ENCODE results near the gene EFCAB11. TPM values are rescaled to one million over a fixed set of nuclear protein-coding genes. Genes with fewer than 3 reads are reported as not detected.

EFCAB11 gene
- total and polyA plus RNA-seq, 2 of the 8 experiments (the other 6 are each of a cell fraction or from before 2014, with no cell fraction given), result 6.8 to 12.8 TPM

DNA sequence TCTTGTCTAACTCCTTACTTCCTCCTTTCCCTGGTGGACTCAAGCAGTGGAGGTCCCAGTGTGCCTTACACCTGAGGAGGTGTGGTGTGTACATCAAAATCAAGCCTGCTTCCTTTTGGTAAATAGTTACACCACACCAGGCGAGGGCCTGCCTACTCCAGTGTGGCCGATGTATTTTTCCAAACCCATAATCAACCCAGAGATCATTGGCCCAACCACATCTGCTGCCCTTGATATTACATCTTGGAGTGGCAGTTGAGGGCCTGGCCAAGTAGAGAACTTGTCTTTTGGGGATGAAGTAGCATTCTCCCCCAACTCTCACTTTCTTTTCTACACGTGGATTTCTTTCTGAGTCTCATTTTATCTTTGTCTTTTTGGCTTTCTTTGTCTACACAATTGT is 187.4 kb downstream of the EFCAB11 start:
- Histone ChIP-seq H3K4me2 (ENCODE audit: insufficient read depth in 1 of 2, low read depth in 2 of 2, low read length in 2 of 2) (no peak overlapping the region), H3K4ac (replicated peaks; ENCODE audit: insufficient read length, low read depth, low read length) (peak overlapping the region; percentile 50), H3K4me1 (replicated peaks in 1 of 4; ENCODE audit: control insufficient read depth in 3 of 4, insufficient read depth in 4 of 4, low read length in 3 of 4) (peaks cover 0 to 7% (median under 1%) of the 10 kb centered on the region in 4 experiments; a peak in 3 of 7 replicates), H2BK120ac (replicated peaks; ENCODE audit: low read depth, low read length) (peak overlapping the region; percentile 71), H2AK5ac (ENCODE audit: low read depth, low read length) (no peak overlapping the region), H2BK12ac (ENCODE audit: low read depth, low read length) (peak overlapping the region; percentile 71; the same call in 1 of the 2 replicates), H2BK20ac (ENCODE audit: low read length) (0 out of 2 replicates have a peak overlapping the region, but pooled peaks have one; percentile 29), H2BK5ac (ENCODE audit: low read depth, low read length) (peak overlapping the region; percentile 40; the same call in 1 of the 2 replicates), H3K14ac (ENCODE audit: insufficient read length) (no peak overlapping the region), H3K4me3 (ENCODE audit: extremely low read depth in 1 of 4, insufficient read depth in 2 of 4, low read depth in 3 of 4, low read length in 4 of 4) (no peak overlapping the region), H4K5ac (ENCODE audit: insufficient read length, low read depth, low read length) (no peak overlapping the region), H3K36me3 (ENCODE audit: control insufficient read depth in 2 of 4, insufficient read depth in 4 of 4, low read length in 3 of 4) (no peaks in the 10 kb centered on the region), H4K20me1 (replicated peaks in 1 of 2; ENCODE audit: control insufficient read depth in 1 of 2, insufficient read depth in 2 of 2, low read length in 2 of 2) (no peaks in the 10 kb centered on the region), H2AFZ (ENCODE audit: low read length) (no peak overlapping the region), H4K91ac (replicated peaks; ENCODE audit: insufficient read length, low read length) (peak overlapping the region; percentile 88), H3K79me2 (ENCODE audit: control insufficient read depth in 1 of 2, insufficient read depth in 2 of 2, low read length in 2 of 2) (no peaks in the 10 kb centered on the region), H2BK15ac (ENCODE audit: low read length) (no peak overlapping the region), H3K23ac (ENCODE audit: insufficient read length) (no peak overlapping the region), H3K79me1 (ENCODE audit: low read depth, low read length) (no peaks in the 10 kb centered on the region), H3K27ac (ENCODE audit: low read depth, low read length) (no peak overlapping the region), H3K27me3 (replicated peaks in 1 of 4; ENCODE audit: control insufficient read depth in 3 of 4, extremely low read depth in 1 of 4, insufficient read depth in 3 of 4, low read length in 3 of 4) (no peaks in the 10 kb centered on the region), H3K56ac (replicated peaks; ENCODE audit: insufficient read length, low read depth, low read length) (no peak overlapping the region), H4K8ac (ENCODE audit: extremely low read depth, insufficient read depth, low read length) (peak overlapping the region; percentile 45; the same call in 1 of the 2 replicates), H3K23me2 (ENCODE audit: low read depth, low read length) (no peaks in the 10 kb centered on the region), H3K9me3 (ENCODE audit: insufficient read depth in 2 of 2, low read depth in 1 of 2, low read length in 1 of 2) (no peaks in the 10 kb centered on the region), H3K9ac (replicated peaks in 1 of 4; ENCODE audit: extremely low read depth in 1 of 4, low read depth in 3 of 4, low read length in 3 of 4) (no peak overlapping the region), H3K18ac (ENCODE audit: extremely low read depth, low read length) (no peak overlapping the region)
- WGBS, 2 experiments (ENCODE audit: extremely low coverage in 1 of 2, insufficient coverage in 1 of 2, insufficient read length in 1 of 2, insufficient replicate concordance in 2 of 2, low coverage in 1 of 2, low lambda C conversion rate in 2 of 2, missing lambda C conversion rate in 1 of 2), result 75% methylated on average over 3 of the region's 3 CpGs; no CpG with 5 or more reads in 1 of the 2 experiments
- TF ChIP-seq FOSL1 (IDR thresholded peaks at IDR 0.05; ENCODE audit: insufficient read depth, low read depth, low read length), result no peak
- no peak for TF ChIP-seq EGR1 (IDR thresholded peaks at IDR 0.05; ENCODE audit: borderline replicate concordance, low read depth, low read length)
- no peak for TF ChIP-seq CHD2 (IDR thresholded peaks at IDR 0.05; ENCODE audit: low read length)
- TF ChIP-seq TAF1 (IDR thresholded peaks at IDR 0.05; ENCODE audit: low read depth, low read length), result no peak
- ChIA-PET POLR2A (ENCODE audit: partially characterized antibody) (no interaction called here), CTCF (ENCODE audit: partially characterized antibody) (interaction anchor here (0.6 to 3.0 kb wide), 8 partner anchors 10 to 726 kb away, joined by 3 to 9 read pairs (median 4); no protein-coding TSS in a partner anchor)
- no peak for DNase-seq (ENCODE audit: low read depth in 1 of 2, low spot score in 2 of 2)
- no peak for FAIRE-seq
